Epithelial cell of esophagus (primary cell): Measurements from ENCODE around the gene PTK7.
A peak's percentile ranks its signal among the peaks of the same experiment; 100 is the strongest.

Source experiments
- DNase-seq: peaks from one replicate; pipeline ENCODE4 v3.0.0; 2010; ENCODE audit warnings: low read depth
- H3K4me3 ChIP-seq: 2 replicates; pipeline ENCODE4 v1.5.1; 2011; ENCODE audit warnings: mild to moderate bottlenecking, low read length, control low read depth
- TF ChIP-seq, protein P1 (sequence below): IDR thresholded peaks from 2 replicates; pipeline ENCODE4 v1.5.1; 2011; ENCODE audit warnings: low read depth, mild to moderate bottlenecking, low read length, control low read depth, inconsistent platforms; ENCODE audit not compliant: insufficient read depth; ENCODE audit errors: missing control alignments

The PTK7 gene

DNA sequence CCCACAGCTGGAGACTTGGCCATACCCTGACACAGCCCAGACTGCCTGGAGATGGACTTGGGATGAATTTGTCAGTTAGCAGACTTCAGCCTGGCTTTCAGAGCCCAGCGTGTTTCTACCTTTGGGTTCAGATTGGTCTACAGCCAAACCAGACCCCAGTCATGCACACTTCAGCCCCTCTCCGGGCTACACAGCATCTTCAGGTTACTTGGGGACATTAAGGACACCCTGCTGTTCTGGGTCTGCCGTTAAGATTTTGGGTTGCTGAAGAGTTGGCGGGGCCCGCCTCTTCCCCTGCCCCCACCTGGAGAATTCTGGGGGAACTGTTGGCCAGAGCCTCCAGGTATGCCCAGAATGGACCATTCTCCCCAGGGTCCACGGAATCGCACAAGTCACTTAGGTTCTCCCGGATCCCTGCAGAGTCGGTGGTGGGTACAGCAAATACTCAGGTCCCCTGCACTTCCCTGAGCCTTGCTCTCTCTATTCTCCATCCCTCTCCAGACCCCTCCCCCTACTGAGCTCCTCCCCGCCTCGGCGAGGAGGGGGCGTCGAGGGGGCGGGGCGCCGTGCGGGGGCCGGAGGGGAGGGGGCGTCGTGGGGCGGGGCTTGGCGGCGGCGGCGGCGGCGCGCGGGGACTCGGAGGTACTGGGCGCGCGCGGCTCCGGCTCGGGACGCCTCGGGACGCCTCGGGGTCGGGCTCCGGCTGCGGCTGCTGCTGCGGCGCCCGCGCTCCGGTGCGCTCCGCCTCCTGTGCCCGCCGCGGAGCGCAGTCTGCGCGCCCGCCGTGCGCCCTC lies at the start of gene PTK7:
PTK7 (plus strand) TSS at position 645 of the 794 bp plus-strand sequence. CDS start 175 bp downstream, outside the sequence.
- TF ChIP-seq, protein P1, sequence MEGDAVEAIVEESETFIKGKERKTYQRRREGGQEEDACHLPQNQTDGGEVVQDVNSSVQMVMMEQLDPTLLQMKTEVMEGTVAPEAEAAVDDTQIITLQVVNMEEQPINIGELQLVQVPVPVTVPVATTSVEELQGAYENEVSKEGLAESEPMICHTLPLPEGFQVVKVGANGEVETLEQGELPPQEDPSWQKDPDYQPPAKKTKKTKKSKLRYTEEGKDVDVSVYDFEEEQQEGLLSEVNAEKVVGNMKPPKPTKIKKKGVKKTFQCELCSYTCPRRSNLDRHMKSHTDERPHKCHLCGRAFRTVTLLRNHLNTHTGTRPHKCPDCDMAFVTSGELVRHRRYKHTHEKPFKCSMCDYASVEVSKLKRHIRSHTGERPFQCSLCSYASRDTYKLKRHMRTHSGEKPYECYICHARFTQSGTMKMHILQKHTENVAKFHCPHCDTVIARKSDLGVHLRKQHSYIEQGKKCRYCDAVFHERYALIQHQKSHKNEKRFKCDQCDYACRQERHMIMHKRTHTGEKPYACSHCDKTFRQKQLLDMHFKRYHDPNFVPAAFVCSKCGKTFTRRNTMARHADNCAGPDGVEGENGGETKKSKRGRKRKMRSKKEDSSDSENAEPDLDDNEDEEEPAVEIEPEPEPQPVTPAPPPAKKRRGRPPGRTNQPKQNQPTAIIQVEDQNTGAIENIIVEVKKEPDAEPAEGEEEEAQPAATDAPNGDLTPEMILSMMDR = no peak
- DNase-seq = peak; percentile 56
- H3K4me3 ChIP-seq = peak within 1 kb of the TSS; percentile 83

DNA sequence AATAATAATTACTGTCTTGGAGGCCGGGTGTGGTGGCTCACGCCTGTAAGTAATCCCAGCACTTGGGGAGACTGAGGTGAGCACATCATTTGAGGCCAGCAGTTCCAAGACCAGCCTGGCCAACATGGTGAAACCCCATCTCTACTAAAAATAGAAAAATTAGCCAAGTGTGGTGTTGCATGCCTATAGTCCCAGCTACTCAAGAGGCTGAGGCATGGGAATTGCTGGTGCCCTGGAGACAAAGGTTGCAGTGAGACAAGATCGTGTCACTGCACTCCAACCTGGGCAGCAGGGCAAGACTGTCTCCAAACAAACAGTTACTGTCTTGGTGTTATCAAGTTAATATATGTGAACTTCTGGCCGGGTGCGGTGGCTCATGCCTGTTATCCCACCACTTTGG lies 49.7 kb upstream of the PTK7 start:
- no peak for DNase-seq
- TF ChIP-seq, protein P1 = no peak

DNA sequence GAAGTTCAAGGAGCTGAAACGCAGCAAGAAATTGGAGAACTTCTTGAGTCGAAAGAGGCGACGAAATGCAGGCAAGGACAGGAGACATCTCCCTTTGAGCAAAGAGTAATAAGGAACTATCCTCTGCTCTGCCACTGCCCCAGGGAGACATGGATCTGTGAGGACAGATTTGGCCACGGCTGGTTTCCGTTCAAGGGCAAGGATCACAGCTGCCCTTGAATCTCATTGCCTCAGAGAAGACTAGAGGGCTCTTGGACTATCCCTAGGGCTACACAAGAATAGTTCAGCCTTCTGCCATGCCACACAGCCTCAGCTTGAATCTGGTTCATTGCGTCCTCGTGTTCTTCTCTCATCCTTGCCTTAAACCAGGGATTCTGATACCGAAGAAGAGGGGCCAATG lies 47.0 kb upstream of the PTK7 start:
- no peak for DNase-seq
- H3K4me3 ChIP-seq = no peak overlapping the region
- TF ChIP-seq, protein P1 = no peak

More for the DNA sequence above, 49.7 kb upstream of the PTK7 start:
- H3K4me3 ChIP-seq = no peak overlapping the region

DNA sequence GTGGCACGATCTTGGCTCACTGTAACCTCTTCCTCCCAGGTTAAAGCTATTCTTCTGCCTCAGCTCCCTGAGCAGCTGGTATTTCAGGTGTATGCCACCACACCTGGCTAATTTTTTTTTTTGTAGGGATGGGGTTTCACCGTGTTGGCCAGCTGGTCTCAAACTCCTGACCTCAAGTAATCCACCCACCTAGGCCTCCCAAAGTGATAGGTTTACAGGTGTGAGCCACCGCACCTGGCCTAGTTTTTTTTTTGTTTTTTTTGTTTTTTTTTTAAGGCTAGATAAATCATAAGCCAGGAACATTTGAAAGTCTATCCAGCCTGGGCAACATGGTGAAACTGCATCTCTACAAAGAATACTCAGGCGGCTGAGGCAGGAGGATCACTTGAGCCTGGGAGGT lies 43.8 kb upstream of the PTK7 start:
- TF ChIP-seq, protein P1 = no peak
- DNase-seq = no peak
- no peak overlapping the region for H3K4me3 ChIP-seq

DNA sequence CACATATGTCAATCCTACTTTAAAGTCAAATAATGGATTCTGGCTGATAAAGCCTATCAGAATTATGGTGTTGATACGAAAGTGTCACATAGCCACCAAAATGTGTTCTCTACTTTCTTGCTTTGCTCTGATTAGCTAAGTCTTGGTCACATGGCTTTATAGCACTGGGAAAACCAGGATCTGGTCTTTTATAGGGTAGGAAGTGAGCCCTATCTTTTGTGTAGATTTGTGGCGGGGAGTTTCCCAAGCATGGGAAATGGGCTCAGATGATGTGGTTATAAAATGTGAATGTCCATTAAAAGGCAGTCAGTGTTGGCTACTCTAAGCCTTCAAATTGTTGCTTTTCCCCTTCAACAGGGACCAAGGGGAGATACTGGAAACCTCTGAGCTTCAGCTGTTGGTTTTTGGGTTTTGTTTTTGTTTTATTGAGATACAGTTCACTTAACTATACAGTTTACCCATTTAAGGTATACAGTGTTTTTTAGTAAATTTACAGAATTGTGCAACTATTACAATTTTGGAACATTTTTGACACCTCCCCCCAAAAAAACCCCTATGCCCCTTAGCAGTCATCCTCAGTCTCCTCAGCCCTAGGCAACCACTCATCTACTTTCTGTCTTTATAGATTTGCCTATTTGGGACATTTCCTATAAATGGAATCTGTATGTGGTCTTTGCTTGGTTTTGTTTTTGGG lies 42.5 kb upstream of the PTK7 start:
- no peak for DNase-seq
- TF ChIP-seq, protein P1 = no peak
- H3K4me3 ChIP-seq = no peak overlapping the region

DNA sequence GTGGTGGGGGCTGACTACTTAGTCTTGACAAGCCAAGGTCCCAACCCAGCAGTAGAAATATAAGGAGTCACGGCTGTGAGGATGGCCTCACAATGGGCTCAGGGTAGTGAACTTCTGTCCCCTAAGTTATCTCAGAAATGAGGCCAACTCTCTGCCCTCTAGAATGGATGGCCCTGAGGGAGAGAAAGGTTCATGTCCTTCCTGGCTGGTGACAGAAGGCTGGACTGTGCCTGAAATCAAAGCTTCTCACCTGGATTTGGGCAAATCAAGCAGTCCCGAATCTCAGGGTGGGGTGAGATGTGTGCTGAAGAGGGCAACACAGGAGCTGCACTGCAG lies 42.0 kb upstream of the PTK7 start:
- H3K4me3 ChIP-seq = no peak overlapping the region
- TF ChIP-seq, protein P1 = no peak
- no peak for DNase-seq
